Bronchial epithelial cell (primary cell): Measurements from ENCODE around the gene MRPL9. TPM values are rescaled to one million over a fixed set of nuclear protein-coding genes. Genes with fewer than 3 reads are reported as not detected.
A peak's percentile ranks its signal among the peaks of the same experiment; 100 is the strongest.
"Not testable (repeated sequence)": the region's sequence is repeated elsewhere in the genome, so short reads cannot be mapped to it uniquely, and the experiment has no call there.

Source experiments
- DNase-seq: peaks from one replicate; pipeline ENCODE4 v3.0.0-alpha.2; 2010; ENCODE audit warnings: low read depth
- FAIRE-seq: peaks from 2 replicates; lab custom pipeline; 2011; peaks lifted over from hg19 to GRCh38; lab: Jason Lieb, UNC
- H3K27me3 ChIP-seq: 2 replicates; pipeline ENCODE4 v1.5.1; 2011; ENCODE audit warnings: low read length; ENCODE audit not compliant: control insufficient read depth, insufficient read depth
- H3K36me3 ChIP-seq: 2 replicates; pipeline ENCODE4 v1.5.1; 2011; ENCODE audit warnings: low read length; ENCODE audit not compliant: control insufficient read depth, insufficient read depth
- H3K4me3 ChIP-seq: 2 replicates; pipeline ENCODE4 v1.5.1; 2011; ENCODE audit warnings: mild to moderate bottlenecking, low read depth, low read length, control low read depth
- total RNA-seq: library from RNA; depleted of rRNA; stranded (reverse); fragments of >200 nt; gene quantifications from 2 replicates; pipeline ENCODE4 v1.2.1, GENCODE V29; 2014
- TF ChIP-seq, protein P1 (sequence below): IDR thresholded peaks from 2 replicates; pipeline ENCODE4 v1.5.1; 2011; ENCODE audit warnings: mild to moderate bottlenecking, moderate library complexity, low read length, control low read depth, inconsistent platforms; ENCODE audit not compliant: insufficient read depth, severe bottlenecking

Gene MRPL9
- total RNA-seq, 1 donor from 2014 or later, result 83.2 TPM

DNA sequence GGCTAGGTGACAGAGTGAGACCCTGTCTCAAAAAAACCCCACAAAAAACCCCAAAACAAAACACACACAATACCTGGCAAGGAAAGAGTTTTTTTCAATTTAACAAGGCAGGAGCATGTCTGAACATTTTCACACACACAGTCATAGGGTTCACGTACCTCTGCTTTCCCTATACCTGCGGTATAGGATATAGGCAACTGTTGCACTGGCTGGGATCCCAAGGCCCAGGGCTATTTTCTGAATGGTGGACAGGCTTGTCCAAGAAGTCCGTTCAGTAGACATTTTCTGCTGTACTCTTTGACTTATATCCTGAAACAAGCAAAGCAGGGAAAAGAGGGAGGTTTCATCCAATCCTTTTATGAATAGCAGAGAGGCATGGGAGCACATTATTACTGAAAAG lies 19.4 kb upstream of the MRPL9 start:
- peak; percentile 37 for DNase-seq
- Histone ChIP-seq H3K27me3 (no peaks in the 10 kb centered on the region), H3K4me3 (no peak overlapping the region), H3K36me3 (no peaks in the 10 kb centered on the region)
- TF ChIP-seq, protein P1, sequence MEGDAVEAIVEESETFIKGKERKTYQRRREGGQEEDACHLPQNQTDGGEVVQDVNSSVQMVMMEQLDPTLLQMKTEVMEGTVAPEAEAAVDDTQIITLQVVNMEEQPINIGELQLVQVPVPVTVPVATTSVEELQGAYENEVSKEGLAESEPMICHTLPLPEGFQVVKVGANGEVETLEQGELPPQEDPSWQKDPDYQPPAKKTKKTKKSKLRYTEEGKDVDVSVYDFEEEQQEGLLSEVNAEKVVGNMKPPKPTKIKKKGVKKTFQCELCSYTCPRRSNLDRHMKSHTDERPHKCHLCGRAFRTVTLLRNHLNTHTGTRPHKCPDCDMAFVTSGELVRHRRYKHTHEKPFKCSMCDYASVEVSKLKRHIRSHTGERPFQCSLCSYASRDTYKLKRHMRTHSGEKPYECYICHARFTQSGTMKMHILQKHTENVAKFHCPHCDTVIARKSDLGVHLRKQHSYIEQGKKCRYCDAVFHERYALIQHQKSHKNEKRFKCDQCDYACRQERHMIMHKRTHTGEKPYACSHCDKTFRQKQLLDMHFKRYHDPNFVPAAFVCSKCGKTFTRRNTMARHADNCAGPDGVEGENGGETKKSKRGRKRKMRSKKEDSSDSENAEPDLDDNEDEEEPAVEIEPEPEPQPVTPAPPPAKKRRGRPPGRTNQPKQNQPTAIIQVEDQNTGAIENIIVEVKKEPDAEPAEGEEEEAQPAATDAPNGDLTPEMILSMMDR, result no peak
- FAIRE-seq, result no peak

DNA sequence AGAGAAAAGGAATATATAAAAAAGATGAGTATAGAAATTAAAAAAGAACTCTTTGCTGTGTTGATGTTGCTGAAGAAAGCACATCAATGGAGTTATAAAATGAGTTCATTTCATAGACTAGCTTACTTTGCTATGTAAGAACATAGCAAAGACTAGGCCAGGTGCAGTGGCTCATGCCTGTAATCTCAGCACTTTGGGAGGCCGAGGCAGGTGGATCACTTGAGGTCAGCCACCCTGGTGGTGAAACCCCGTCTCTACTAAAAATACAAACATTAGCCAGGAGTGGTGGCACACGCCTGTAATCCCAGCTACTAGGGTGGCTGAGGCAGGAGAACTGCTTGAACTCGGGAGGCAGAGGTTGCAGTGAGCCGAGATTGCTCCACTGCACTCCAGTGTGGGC lies 18.7 kb upstream of the MRPL9 start:
- not testable (repeated sequence) for DNase-seq, H3K27me3 ChIP-seq, H3K36me3 ChIP-seq, FAIRE-seq, H3K4me3 ChIP-seq

DNA sequence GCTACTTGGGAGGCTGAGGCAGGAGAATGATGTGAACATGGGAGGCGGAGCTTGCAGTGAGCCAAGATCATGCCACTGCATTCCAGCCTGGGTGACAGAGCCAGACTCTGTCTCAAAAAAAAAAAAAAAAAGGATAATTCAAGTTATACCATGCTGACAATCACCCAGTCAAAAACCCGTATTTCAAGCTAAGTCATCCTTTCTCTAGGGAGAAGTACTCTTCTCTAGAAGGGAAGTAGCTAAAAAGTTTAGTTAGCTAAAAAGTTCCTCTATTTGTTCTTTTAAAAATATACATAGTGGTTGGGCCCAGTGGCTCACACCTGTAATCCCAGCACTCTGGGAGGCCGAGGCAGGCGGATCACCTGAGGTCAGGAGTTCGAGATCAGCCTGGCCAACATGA lies 17.4 kb upstream of the MRPL9 start:
- DNase-seq, H3K27me3 ChIP-seq, H3K36me3 ChIP-seq, FAIRE-seq, H3K4me3 ChIP-seq: not testable (repeated sequence)

DNA sequence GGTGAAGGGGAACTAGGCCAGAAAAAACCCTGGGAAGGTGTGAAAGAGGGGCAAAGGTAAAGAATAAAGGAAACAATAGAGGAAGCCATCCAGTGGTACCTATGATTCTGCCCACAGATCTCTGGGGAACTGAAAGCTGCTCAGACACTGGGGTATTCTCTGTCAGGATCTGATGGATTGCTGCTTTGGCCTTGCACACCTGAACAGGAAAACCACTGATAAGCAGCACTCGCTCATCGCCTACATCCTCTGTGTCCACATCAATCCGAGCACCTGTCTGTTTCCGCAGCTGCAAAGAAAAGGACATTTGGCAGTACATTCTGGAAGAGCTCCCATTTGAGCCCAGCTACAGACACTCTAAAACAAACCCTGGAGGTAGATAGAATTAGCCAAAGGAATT lies 16.6 kb upstream of the MRPL9 start:
- no peak for DNase-seq
- FAIRE-seq, result no peak
- TF ChIP-seq, protein P1, result no peak
- no peaks in the 10 kb centered on the region for H3K36me3 ChIP-seq
- no peaks in the 10 kb centered on the region for H3K27me3 ChIP-seq
- H3K4me3 ChIP-seq, result no peak overlapping the region

DNA sequence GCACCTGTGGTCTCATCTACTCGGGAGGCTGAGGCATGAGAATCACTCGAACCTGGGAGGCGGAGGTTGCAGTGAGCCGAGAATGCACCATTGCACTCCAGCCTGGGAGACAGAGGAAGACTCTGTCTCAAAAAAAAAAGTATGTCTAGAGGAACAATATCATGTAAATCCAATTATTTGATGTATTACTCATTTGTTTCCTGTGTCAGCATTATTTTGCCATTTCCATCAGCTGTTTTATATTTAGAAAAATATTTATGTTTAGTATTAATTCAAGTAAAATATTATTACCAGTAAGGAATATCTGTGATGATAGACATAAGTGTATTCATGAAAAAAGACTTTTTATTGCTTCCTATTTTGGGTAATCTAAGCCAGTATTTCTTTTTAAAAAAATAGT lies 14.0 kb upstream of the MRPL9 start:
- H3K4me3 ChIP-seq, result no peak overlapping the region
- DNase-seq, result no peak
- TF ChIP-seq, protein P1, result no peak
- no peak for FAIRE-seq
- H3K27me3 ChIP-seq, result no peaks in the 10 kb centered on the region
- no peaks in the 10 kb centered on the region for H3K36me3 ChIP-seq

DNA sequence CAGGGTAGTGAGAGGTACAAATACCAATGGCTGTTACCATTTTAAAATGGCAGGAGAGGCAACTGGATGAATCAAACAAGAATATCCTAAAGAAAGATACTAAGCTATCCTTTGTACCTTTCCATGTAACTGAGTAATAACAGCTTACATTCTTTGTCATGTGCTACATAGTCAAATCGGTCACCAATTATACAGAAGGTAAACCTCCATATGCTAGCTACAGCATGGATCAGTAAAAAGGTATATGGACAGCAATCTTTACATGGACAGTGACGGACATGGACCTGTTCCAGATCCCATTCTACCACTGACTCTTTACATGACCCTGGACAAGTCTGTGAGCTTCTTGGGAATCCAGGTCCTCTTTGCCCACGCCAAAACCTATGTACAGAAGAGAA lies 13.4 kb upstream of the MRPL9 start:
- TF ChIP-seq, protein P1, result no peak
- Histone ChIP-seq H3K27me3 (no peaks in the 10 kb centered on the region), H3K36me3 (no peaks in the 10 kb centered on the region), H3K4me3 (no peak overlapping the region)
- FAIRE-seq (no peak), DNase-seq (no peak)

DNA sequence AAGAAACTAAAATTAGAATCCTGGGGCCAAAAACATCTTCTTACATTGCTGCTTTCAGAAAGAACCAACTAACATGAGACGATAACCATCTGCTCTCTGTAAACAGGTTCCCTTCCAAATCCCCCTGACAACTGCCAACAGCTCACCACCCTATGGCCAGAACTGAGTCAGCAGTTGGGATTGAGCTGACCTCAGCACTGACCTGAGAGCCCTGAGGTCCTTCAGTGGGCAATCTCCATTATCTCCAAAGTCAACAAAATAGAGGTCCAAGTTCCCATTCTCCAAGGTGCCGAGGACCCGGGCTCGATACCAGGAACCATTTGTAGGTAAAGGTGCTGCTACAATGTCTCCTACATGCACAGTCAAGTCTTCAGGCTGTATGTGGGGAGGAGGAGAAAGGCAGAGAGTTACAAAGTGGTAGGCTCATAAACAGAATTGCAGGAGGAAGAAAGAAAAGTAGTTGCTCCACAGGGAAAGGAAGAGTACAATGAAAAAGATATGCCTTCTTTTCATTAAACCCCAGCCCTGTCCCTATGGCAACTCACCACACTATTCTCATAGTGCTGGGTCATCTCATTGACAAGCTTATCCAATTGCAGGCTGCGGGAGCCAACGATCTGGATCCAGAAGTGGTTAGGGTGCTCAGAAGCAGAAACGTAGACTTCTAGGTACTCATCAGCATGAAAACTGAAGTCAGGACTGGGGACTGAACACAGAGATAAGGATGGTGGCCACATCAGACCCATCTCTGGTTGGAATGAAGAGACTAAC lies 12.8 kb upstream of the MRPL9 start:
- DNase-seq (no peak), FAIRE-seq (peak; percentile 32)
- Histone ChIP-seq H3K36me3 (no peaks in the 10 kb centered on the region), H3K4me3 (no peak overlapping the region), H3K27me3 (no peaks in the 10 kb centered on the region)
- TF ChIP-seq, protein P1, result no peak
